ENCODE results near the gene ATG9A.

DNA sequence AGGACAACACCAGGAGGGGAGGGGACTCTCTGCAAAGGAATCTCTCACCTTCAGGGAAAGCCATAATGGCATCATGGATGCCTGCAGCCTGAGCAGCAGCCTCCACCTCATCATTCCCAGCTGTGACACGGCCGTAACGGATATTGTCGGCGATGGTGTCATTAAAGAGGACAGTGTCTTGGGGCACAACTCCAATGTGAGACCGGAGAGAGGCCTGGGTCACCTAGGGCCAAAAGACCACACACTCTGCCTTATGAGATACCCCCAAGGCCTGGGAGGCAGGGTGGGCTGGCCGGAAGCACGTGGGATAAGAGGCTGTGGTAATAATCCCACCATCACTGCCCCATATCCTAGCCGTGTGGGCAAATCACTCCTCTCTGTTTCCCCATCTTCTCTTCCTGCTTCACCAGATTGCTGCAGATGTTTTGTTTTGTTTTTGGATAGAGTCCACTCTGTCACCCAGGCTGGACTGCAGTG lies 18.5 kb downstream of the ATG9A start:
- no peak for TF ChIP-seq ZNF165 (CRISPR knock-in tag; IDR thresholded peaks at IDR 0.05; ENCODE audit: borderline replicate concordance)
- TF ChIP-seq ZNF512 (tag; IDR thresholded peaks at IDR 0.05): no peak
- TF ChIP-seq, protein P1, sequence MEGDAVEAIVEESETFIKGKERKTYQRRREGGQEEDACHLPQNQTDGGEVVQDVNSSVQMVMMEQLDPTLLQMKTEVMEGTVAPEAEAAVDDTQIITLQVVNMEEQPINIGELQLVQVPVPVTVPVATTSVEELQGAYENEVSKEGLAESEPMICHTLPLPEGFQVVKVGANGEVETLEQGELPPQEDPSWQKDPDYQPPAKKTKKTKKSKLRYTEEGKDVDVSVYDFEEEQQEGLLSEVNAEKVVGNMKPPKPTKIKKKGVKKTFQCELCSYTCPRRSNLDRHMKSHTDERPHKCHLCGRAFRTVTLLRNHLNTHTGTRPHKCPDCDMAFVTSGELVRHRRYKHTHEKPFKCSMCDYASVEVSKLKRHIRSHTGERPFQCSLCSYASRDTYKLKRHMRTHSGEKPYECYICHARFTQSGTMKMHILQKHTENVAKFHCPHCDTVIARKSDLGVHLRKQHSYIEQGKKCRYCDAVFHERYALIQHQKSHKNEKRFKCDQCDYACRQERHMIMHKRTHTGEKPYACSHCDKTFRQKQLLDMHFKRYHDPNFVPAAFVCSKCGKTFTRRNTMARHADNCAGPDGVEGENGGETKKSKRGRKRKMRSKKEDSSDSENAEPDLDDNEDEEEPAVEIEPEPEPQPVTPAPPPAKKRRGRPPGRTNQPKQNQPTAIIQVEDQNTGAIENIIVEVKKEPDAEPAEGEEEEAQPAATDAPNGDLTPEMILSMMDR (IDR thresholded peaks at IDR 0.05 in 2 of 3, conservative IDR thresholded peaks at IDR 0.05 in 1 of 3; ENCODE audit: insufficient read depth in 2 of 3, low read depth in 1 of 3, low read length in 3 of 3): no peak
- no peak for TF ChIP-seq ZBTB7A (IDR thresholded peaks at IDR 0.05; ENCODE audit: borderline replicate concordance, control insufficient read depth, low read depth, low read length)
- TF ChIP-seq TEAD4 (IDR thresholded peaks at IDR 0.05; ENCODE audit: low read length): no peak
- TF ChIP-seq TEAD4 (CRISPR knock-in tag; IDR thresholded peaks at IDR 0.05; ENCODE audit: borderline replicate concordance): no peak
- TF ChIP-seq, protein P2, sequence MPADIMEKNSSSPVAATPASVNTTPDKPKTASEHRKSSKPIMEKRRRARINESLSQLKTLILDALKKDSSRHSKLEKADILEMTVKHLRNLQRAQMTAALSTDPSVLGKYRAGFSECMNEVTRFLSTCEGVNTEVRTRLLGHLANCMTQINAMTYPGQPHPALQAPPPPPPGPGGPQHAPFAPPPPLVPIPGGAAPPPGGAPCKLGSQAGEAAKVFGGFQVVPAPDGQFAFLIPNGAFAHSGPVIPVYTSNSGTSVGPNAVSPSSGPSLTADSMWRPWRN (IDR thresholded peaks at IDR 0.05; ENCODE audit: low read depth): no peak
- TF ChIP-seq ILK (tag; IDR thresholded peaks at IDR 0.05; ENCODE audit: borderline replicate concordance, low read depth): no peak
- TF ChIP-seq ARHGAP35 (IDR thresholded peaks at IDR 0.05; ENCODE audit: partially characterized antibody): no peak
- no peak for TF ChIP-seq POLR3A (IDR thresholded peaks at IDR 0.05; ENCODE audit: borderline replicate concordance, extremely low read depth, insufficient read depth, insufficient read length)
- no peak for TF ChIP-seq POLR2A (conservative IDR thresholded peaks at IDR 0.05)
- TF ChIP-seq ZBTB40 (IDR thresholded peaks at IDR 0.05): no peak
- no peak for TF ChIP-seq ZBTB40 (CRISPR knock-in tag; IDR thresholded peaks at IDR 0.05)
- TF ChIP-seq, protein P3, sequence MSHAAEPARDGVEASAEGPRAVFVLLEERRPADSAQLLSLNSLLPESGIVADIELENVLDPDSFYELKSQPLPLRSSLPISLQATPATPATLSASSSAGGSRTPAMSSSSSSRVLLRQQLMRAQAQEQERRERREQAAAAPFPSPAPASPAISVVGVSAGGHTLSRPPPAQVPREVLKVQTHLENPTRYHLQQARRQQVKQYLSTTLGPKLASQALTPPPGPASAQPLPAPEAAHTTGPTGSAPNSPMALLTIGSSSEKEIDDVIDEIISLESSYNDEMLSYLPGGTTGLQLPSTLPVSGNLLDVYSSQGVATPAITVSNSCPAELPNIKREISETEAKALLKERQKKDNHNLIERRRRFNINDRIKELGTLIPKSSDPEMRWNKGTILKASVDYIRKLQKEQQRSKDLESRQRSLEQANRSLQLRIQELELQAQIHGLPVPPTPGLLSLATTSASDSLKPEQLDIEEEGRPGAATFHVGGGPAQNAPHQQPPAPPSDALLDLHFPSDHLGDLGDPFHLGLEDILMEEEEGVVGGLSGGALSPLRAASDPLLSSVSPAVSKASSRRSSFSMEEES (CRISPR knock-in tag; IDR thresholded peaks at IDR 0.05): no peak
- TF ChIP-seq TCF7L2 (IDR thresholded peaks at IDR 0.05; ENCODE audit: low read depth, low read length): no peak
- TF ChIP-seq BACH1 (tag; IDR thresholded peaks at IDR 0.05): no peak
